Muscle layer of colon (tissue), 2 donors: ENCODE data around the gene SLC25A17.
"Not testable (repeated sequence)": the region's sequence is repeated elsewhere in the genome, so short reads cannot be mapped to it uniquely, and the experiment has no call there.

Experiments used
- H3K27ac ChIP-seq: one replicate; pipeline ENCODE4 v1.7.0; 2013; ENCODE audit warnings: low read depth, mild to moderate bottlenecking, low read length, moderate library complexity
- H3K27me3 ChIP-seq, 2 donors: one replicate each; pipeline ENCODE4 v1.7.0; 2013; ENCODE audit warnings: low read length in 2 of 2, mild to moderate bottlenecking in 2 of 2; ENCODE audit not compliant: insufficient read depth in 2 of 2, control insufficient read depth in 1 of 2
- H3K36me3 ChIP-seq: one replicate; pipeline ENCODE4 v1.7.0; 2013; ENCODE audit warnings: mild to moderate bottlenecking, low read length; ENCODE audit not compliant: insufficient read depth
- H3K4me1 ChIP-seq: one replicate; pipeline ENCODE4 v1.7.0; 2013; ENCODE audit warnings: mild to moderate bottlenecking, low read length; ENCODE audit not compliant: insufficient read depth
- H3K4me3 ChIP-seq, 2 donors: one replicate each; pipeline ENCODE4 v1.7.0; 2013; ENCODE audit warnings: low read length in 2 of 2, low read depth in 1 of 2, mild to moderate bottlenecking in 1 of 2, moderate library complexity in 1 of 2
- H3K9ac ChIP-seq: one replicate; pipeline ENCODE4 v1.7.0; 2013; ENCODE audit warnings: low read length
- H3K9me3 ChIP-seq: one replicate; pipeline ENCODE4 v1.7.0; 2013; ENCODE audit warnings: mild to moderate bottlenecking, low read length
- donor health status: abdominal sarcoma.
- donor health status: Adenocarcinoma of cecum.

The SLC25A17 gene

GRCh38 chr22:40727964-40728615 is 91.1 kb downstream of the SLC25A17 start:
- no peaks in the 10 kb centered on the region for H3K9me3 ChIP-seq
- no peaks in the 10 kb centered on the region for H3K36me3 ChIP-seq
- H3K9ac ChIP-seq = no peak overlapping the region
- H3K27ac ChIP-seq = no peak overlapping the region
- H3K27me3 ChIP-seq = no peaks in the 10 kb centered on the region
- H3K4me1 ChIP-seq = peaks cover 3% of the 10 kb centered on the region
- no peak overlapping the region for H3K4me3 ChIP-seq

- Histone ChIP-seq H3K27ac (no peak overlapping the region), H3K4me3 (no peak overlapping the region), H3K4me1 (no peaks in the 10 kb centered on the region), H3K9ac (no peak overlapping the region), H3K9me3 (no peaks in the 10 kb centered on the region), H3K27me3 (no peaks in the 10 kb centered on the region), H3K36me3 (no peaks in the 10 kb centered on the region)
Observed at GRCh38 chr22:40727070-40727963, 91.8 kb downstream of the SLC25A17 start.

- Histone ChIP-seq H3K27me3 (no peaks in the 10 kb centered on the region), H3K36me3 (no peaks in the 10 kb centered on the region), H3K9me3 (no peaks in the 10 kb centered on the region), H3K9ac (no peak overlapping the region), H3K4me1 (no peaks in the 10 kb centered on the region), H3K4me3 (no peak overlapping the region), H3K27ac (no peak overlapping the region)
Observed at GRCh38 chr22:40726514-40726913, 92.6 kb downstream of the SLC25A17 start.

GRCh38 chr22:40723396-40723933 is 95.7 kb downstream of the SLC25A17 start:
- Histone ChIP-seq H3K36me3 (no peaks in the 10 kb centered on the region), H3K9me3 (no peaks in the 10 kb centered on the region), H3K4me3 (no peak overlapping the region), H3K4me1 (peaks cover 10% of the 10 kb centered on the region), H3K27me3 (no peaks in the 10 kb centered on the region), H3K9ac (no peak overlapping the region), H3K27ac (no peak overlapping the region)

- no peak overlapping the region for H3K27ac ChIP-seq
- no peak overlapping the region for H3K9ac ChIP-seq
- H3K36me3 ChIP-seq = no peaks in the 10 kb centered on the region
- H3K9me3 ChIP-seq = no peaks in the 10 kb centered on the region
- no peak overlapping the region for H3K4me3 ChIP-seq
- H3K4me1 ChIP-seq = peaks cover 10% of the 10 kb centered on the region
- H3K27me3 ChIP-seq = no peaks in the 10 kb centered on the region
Observed at GRCh38 chr22:40721266-40721665, 97.9 kb downstream of the SLC25A17 start.

GRCh38 chr22:40720538-40721256 is 98.4 kb downstream of the SLC25A17 start:
- no peaks in the 10 kb centered on the region for H3K9me3 ChIP-seq
- no peak overlapping the region for H3K9ac ChIP-seq
- no peaks in the 10 kb centered on the region for H3K27me3 ChIP-seq
- H3K4me1 ChIP-seq = peaks cover 10% of the 10 kb centered on the region
- no peak overlapping the region for H3K27ac ChIP-seq
- H3K36me3 ChIP-seq = no peaks in the 10 kb centered on the region
- H3K4me3 ChIP-seq = no peak overlapping the region

- H3K9ac ChIP-seq, H3K4me1 ChIP-seq, H3K4me3 ChIP-seq, H3K36me3 ChIP-seq, H3K9me3 ChIP-seq, H3K27ac ChIP-seq, H3K27me3 ChIP-seq: not testable (repeated sequence)
Observed at GRCh38 chr22:40720156-40720537, 99.0 kb downstream of the SLC25A17 start.
